ENCODE measurements around the gene SMC3. TPM values are rescaled to one million over a fixed set of nuclear protein-coding genes. Genes with fewer than 3 reads are reported as not detected.
A peak's percentile ranks its signal among the peaks of the same experiment; 100 is the strongest.
"Not testable (repeated sequence)": the region's sequence is repeated elsewhere in the genome, so short reads cannot be mapped to it uniquely, and the experiment has no call there.

The SMC3 gene
- total RNA-seq (2014; rRNA removed): 34.8 and 44.7 TPM in 2 replicates
- 12.4 TPM for polyA plus RNA-seq (2012)

DNA sequence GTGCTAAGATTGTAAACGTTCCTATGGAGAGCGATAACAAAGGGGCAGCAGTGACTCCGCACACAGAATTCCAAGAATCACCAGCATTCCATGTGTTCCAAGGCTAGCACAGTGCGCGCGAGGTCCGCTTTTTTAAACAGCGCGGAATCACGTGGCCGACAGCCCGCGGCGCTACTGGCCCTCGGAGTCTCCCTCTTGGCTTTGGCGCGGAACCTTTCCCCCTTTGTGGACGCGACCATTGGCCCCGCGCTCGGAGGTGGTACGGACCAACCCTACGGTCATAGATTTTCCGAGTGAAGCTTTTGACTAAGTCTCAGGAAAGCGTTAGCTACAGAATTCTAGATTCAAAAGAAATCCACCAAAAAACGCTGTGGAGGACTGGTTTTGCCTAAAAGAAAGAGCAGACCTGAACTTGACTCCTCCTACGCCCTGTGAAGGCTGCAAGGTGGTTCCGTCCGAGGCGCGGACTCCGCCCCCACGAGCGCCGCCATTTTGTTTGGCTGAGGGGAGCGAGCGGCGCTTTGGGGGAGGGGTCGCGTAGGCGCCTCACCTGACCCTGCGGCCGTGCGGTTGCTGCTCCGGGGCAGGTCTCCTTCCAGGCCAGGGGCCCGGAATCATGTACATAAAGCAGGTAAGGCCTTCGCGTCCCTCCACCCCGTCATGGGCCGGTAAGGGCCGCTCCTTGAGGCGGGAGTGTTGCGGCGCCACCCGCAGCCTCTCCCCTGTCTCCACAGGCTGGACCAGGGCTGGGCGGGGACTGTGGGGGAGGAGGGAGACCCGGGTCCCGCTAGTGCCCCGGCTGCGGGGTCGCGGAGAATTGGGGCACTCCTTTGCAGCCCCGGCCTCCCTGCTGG, at the start of gene SMC3:
Gene SMC3 (plus strand): TSS at position 495 of the 854 bp plus-strand sequence. CDS start 122 bp downstream, at position 617.
- peak; percentile 95 for DNase-seq (ENCODE audit: low read depth)

- no peak for DNase-seq (ENCODE audit: low read depth)
Observed at GRCh38 chr10:110522365-110522988, 45.0 kb upstream of the SMC3 start.

DNA sequence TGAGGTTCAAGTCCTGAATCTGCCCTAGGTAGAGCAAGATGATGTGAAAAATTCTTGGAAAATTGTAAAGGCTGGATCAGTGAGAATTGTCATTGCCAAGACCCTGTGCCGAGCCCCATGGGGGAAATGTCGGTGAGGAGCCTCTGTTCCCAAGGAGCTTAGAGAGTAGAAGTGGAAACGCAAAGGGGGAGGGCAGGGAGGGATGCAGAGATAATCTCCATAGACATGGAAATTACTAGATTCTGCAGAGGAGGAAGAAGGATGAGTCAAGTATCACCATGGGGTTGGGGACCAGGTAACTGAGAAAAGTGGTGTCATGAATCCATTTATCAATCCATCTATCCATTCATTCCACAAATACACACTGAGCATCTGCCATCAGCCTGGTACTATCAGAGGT, 43.8 kb upstream of the SMC3 start:
- DNase-seq (ENCODE audit: low read depth): no peak

GRCh38 chr10:110524179-110524858, 43.2 kb upstream of the SMC3 start:
- no peak for DNase-seq (ENCODE audit: low read depth)

- peak; percentile 54 for DNase-seq (ENCODE audit: low read depth)
Observed at GRCh38 chr10:110524859-110525232, 42.6 kb upstream of the SMC3 start.

GRCh38 chr10:110525349-110526260, 41.9 kb upstream of the SMC3 start:
- DNase-seq (ENCODE audit: low read depth): peak; percentile 70

- DNase-seq (ENCODE audit: low read depth): no peak
Observed at GRCh38 chr10:110527731-110528171, 39.7 kb upstream of the SMC3 start.

GRCh38 chr10:110528224-110528996, 39.1 kb upstream of the SMC3 start:
- no peak for DNase-seq (ENCODE audit: low read depth)

- not testable (repeated sequence) for DNase-seq (ENCODE audit: low read depth)
Observed at GRCh38 chr10:110528997-110529524, 38.4 kb upstream of the SMC3 start.

GRCh38 chr10:110529596-110530011, 37.9 kb upstream of the SMC3 start:
- DNase-seq (ENCODE audit: low read depth): no peak

- peak; percentile 60 for DNase-seq (ENCODE audit: low read depth)
Observed at GRCh38 chr10:110530131-110530831, 37.2 kb upstream of the SMC3 start.

DNA sequence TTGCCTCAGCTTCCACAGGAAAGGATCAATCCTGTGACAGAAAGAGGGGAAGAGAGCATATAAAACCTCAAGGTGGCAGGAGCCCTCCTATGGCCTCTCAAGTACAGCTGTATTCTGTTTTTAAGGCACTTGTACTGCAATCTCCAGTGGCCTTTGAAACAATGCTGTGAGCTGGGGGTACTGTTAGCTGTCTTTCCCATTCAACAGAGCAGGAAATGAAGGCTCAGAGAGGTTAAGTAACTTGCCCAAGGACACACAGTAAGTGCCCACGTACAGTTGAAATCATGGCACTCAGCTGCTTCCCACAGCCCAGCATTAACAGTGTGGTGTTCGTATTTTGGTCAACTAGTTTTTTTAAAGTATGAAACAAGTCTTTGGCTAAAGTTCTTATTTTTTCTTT, 35.8 kb upstream of the SMC3 start:
- no peak for DNase-seq (ENCODE audit: low read depth)

DNA sequence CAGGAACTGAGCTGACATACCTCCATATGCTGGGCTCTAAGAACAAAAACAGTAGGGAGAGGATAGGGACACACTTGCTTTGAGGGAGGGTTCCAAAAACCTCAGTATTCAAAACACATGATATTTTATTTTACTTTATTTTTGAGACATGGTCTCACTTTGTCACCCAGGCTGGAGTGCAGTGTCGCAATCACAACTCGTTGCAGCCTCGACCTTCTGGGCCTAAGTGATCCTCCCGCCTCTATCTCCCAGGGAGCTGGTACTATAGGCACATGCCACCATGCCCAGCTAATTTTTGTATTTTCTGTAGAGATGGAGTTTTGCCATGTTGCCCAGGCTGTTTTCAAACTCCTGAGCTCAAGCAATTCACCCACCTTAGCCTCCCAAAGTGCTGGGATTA, 34.9 kb upstream of the SMC3 start:
- DNase-seq (ENCODE audit: low read depth): not testable (repeated sequence)

DNA sequence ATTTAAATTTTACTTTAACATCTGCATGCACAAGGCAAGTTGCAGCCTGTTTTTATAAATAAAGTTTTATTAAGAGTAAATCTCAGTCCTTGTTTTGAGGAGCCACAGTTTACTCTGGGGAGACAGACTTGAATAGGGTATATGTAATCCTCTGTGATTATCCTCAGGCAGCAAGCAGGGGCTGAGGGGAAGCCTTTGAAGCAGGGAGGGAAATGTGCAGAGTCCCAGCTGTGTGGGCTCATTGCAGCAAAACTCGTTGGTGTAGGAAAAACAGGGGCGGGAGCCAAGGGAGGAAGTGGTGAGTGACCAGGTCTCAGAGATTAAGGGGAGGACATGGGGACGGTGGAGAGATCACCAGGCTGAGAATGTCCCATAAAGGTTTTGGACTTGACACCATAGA, 34.3 kb upstream of the SMC3 start:
- no peak for DNase-seq (ENCODE audit: low read depth)

DNA sequence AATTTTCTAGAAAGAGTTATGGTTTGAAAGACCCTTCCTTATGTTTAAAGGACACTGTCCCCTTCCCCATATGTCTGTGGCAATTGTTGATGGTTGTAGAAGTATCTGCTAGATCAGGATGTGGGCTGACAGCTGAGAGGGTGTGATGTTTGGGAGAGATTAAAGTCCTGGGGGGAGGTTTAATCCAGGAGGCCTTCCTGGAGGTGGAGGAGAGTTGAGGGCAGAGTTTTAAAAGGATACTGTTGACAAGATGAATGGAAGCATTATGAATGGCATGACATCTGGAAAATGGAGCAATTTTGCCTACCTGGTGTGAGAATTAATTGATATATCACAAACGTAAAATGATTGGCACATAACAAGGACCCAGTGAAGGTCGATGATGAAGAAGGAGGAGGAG, 32.9 kb upstream of the SMC3 start:
- DNase-seq (ENCODE audit: low read depth): no peak

DNA sequence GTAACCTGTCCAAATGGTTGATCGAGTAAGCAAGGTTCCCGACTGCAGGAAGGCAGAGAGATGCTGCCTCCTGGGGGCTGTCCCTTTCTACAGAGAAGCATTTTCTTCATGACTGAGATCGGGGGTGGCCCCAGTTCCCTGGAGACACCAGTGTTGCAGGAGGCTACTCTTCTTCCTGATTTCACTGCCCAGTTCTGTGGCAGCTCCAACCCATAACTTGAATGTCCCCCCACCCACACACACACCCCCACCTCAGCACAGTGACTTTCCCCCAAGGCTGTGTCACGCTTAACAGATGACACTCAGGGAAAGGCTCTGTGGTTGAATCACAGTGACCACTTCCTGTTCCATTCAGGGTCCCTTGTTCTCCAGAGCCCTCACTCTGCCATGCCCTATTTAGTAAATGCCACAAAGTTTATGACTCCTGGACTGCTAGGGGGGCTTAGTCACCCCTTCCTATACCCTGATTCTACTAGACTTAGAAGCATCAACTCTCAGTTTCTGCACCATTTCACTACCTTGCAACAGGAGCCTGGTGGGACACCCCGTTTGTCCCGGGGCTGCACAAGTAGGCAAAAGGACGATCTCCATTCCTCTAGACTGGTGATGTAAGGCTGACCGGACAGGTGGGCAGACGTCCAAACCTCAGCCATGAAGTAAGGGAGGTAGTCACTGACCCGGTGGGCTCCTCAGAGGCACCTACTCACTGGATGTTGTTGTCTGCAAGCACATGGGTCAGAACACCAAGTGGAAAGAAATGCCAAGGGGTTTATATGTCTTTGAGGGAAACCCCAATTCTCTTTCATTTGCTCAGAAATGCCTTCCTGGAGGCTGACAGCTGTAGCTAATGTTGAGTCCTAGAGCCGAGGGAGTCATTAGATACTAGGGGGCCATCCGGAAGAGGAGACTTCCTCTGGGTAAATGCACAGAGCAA, 31.3 kb upstream of the SMC3 start:
- DNase-seq (ENCODE audit: low read depth): peak; percentile 72

- DNase-seq (ENCODE audit: low read depth): no peak
Observed at GRCh38 chr10:110539091-110539490, 28.4 kb upstream of the SMC3 start.

- no peak for DNase-seq (ENCODE audit: low read depth)
Observed at GRCh38 chr10:110540031-110540430, 27.5 kb upstream of the SMC3 start.

Measured in LHCN-M2 (cell line).